A549 treated with Mapracorat at 1 μM for 4 hours (cell line): ENCODE results near the gene ZRANB1. TPM values are rescaled to one million over a fixed set of nuclear protein-coding genes. Genes with fewer than 3 reads are reported as not detected.

Source experiments
- total RNA-seq: library from RNA; stranded (reverse); fragments of 200-300 nt; extraction: Qiagen RNA extraction; gene quantifications from 5 replicates; pipeline ENCODE4 v1.2.3, GENCODE V29; 2022

Gene ZRANB1
- total RNA-seq: 7.5 to 9.3 TPM (median 8.9 TPM) in 5 replicates

GRCh38 chr10:124941823-124942222, at the start of gene ZRANB1:
Gene ZRANB1 (plus strand): TSS chr10:124942123. CDS start chr10:124942494, 371 bp downstream.

Other genes with a start within 250 kb of the ZRANB1 start
- gene FAM53B, start 197.7 kb upstream of the ZRANB1 start, total RNA-seq: 8.8 to 12.5 TPM (median 12.2 TPM) in 5 replicates
- gene EEF1AKMT2, start 150.2 kb upstream of the ZRANB1 start, total RNA-seq: 14.1 to 20.1 TPM (median 16.8 TPM) in 5 replicates
- gene ABRAXAS2, start 140.3 kb upstream of the ZRANB1 start, total RNA-seq: 14.6 to 16.1 TPM (median 14.9 TPM) in 5 replicates
- 98.8 to 118 TPM (median 114 TPM) in 5 replicates for gene CTBP2, start 218.4 kb downstream of the ZRANB1 start, total RNA-seq